Transverse colon (tissue), 3 donors: Measurements from ENCODE around the gene MAP3K3.

Experiments used
- EP300 ChIP-seq: sonication (generic); formaldehyde crosslinking; IDR thresholded peaks from one replicate; pipeline ENCODE4 v1.6.1; 2017; ENCODE audit warnings: antibody characterized with exemption, low read depth
- POLR2AphosphoS5 ChIP-seq, 3 donors: sonication (generic); formaldehyde crosslinking; IDR thresholded peaks; one replicate each; pipeline ENCODE4 v1.6.1; 2016; ENCODE audit warnings: antibody characterized with exemption in 3 of 3

GRCh38 chr17:63621229-63621683, 961 bp upstream of the MAP3K3 start:
- TF ChIP-seq POLR2AphosphoS5 (IDR thresholded peaks at IDR 0.05) = no peak
- TF ChIP-seq EP300 = no peak
